Ascending aorta (tissue), 2 donors: Measurements from ENCODE around the gene KCNMA1. TPM values are rescaled to one million over a fixed set of nuclear protein-coding genes. Genes with fewer than 3 reads are reported as not detected.

Experiments used
- DNase-seq, 2 donors: peaks; one replicate each; pipeline ENCODE4 v3.0.0-alpha.2; 2019; ENCODE audit warnings: low spot score in 2 of 2
- H3K27ac ChIP-seq, 2 donors: fragments of 200-600 bp; sonication (generic); one replicate each; pipeline ENCODE4 v1.5.1; 2016 to 2017; ENCODE audit warnings: mild to moderate bottlenecking in 1 of 2
- H3K27me3 ChIP-seq: fragments of 200-600 bp; sonication (generic); one replicate; pipeline ENCODE4 v1.5.1; 2017
- H3K36me3 ChIP-seq, 2 donors: fragments of 200-600 bp; sonication (generic); one replicate each; pipeline ENCODE4 v1.5.1; 2016
- H3K4me1 ChIP-seq, 2 donors: fragments of 200-600 bp; sonication (generic); one replicate each; pipeline ENCODE4 v1.5.1; 2016 to 2017; ENCODE audit warnings: mild to moderate bottlenecking in 1 of 2
- H3K4me3 ChIP-seq, 2 donors: fragments of 200-600 bp; sonication (generic); one replicate each; pipeline ENCODE4 v1.5.1; 2016 to 2017; ENCODE audit warnings: mild to moderate bottlenecking in 1 of 2
- H3K9me3 ChIP-seq, 2 donors: fragments of 200-600 bp; sonication (generic); one replicate each; pipeline ENCODE4 v1.5.1; 2016
- intact Hi-C: fragments of 100-400 bp; cut with DNase I; formaldehyde crosslinking; loops from one replicate; pipeline ENCODE4 v1.15.1; 2023
- total RNA-seq: library from RNA; depleted of rRNA; stranded (reverse); fragments of >200 nt; gene quantifications from one replicate; pipeline ENCODE4 v1.1.0, GENCODE V29; 2016
- TF ChIP-seq, protein P1 (sequence below), 3 experiments: fragments of 200-600 bp in 2 of 3; fragments of 450-650 bp in 1 of 3; sonication (generic) in 2 of 3; IDR thresholded peaks; one replicate each; pipeline ENCODE4 v1.5.1; 2016 to 2019; ENCODE audit warnings: antibody characterized with exemption in 3 of 3, mild to moderate bottlenecking in 1 of 3, moderate library complexity in 1 of 3

The KCNMA1 gene
- total RNA-seq, 1 donor from 2014 or later, result 28.6 TPM

DNA sequence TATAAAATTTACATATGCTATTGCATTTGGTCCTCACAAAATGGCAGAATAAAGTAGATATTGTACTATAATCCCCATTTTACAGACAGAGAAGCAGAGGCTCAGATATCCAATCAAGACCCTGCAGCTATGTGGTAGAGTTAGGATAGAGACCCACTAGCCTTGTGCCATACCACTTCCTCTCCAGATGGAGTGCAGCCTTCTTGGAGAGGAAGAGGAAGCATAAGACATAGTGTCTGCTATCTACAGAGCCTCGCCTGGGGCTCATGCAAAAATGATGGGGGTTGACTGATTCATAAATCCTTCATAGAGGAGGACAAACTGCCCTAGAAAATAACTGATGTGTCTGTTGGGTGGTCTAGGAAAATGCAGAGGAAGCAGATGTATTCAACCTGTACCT, 447.3 kb downstream of the KCNMA1 start:
- Histone ChIP-seq H3K27me3 (no peaks in the 10 kb centered on the region), H3K4me3 (no peak overlapping the region), H3K9me3 (no peaks in the 10 kb centered on the region), H3K27ac (no peak overlapping the region), H3K36me3 (no peaks in the 10 kb centered on the region), H3K4me1 (peaks cover 9 to 20% of the 10 kb centered on the region in 2 donors)
- no peak for DNase-seq
- TF ChIP-seq, protein P1, sequence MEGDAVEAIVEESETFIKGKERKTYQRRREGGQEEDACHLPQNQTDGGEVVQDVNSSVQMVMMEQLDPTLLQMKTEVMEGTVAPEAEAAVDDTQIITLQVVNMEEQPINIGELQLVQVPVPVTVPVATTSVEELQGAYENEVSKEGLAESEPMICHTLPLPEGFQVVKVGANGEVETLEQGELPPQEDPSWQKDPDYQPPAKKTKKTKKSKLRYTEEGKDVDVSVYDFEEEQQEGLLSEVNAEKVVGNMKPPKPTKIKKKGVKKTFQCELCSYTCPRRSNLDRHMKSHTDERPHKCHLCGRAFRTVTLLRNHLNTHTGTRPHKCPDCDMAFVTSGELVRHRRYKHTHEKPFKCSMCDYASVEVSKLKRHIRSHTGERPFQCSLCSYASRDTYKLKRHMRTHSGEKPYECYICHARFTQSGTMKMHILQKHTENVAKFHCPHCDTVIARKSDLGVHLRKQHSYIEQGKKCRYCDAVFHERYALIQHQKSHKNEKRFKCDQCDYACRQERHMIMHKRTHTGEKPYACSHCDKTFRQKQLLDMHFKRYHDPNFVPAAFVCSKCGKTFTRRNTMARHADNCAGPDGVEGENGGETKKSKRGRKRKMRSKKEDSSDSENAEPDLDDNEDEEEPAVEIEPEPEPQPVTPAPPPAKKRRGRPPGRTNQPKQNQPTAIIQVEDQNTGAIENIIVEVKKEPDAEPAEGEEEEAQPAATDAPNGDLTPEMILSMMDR (IDR thresholded peaks at IDR 0.05), result no peak
- intact Hi-C loops, result no loop called here

DNA sequence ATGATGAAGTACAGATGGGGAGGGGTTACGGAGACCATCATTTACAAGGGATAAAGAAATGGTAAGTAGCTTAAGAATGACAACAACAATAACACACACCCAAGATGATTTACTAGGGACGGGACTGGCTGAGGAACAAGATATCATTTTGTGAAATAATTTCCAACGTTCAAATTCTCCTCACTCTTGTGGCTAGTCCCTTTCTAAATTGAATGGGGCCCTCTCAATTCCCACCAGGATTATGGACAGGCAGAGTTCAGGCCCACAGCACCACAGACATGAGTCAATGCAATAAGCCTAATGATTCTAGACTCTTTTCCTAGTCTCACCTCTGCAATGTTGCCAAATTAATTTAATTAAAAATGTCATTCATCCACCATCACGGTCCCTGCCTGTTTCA, 448.1 kb downstream of the KCNMA1 start:
- no peak overlapping the region for H3K27ac ChIP-seq
- DNase-seq, result no peak
- H3K36me3 ChIP-seq, result no peaks in the 10 kb centered on the region
- intact Hi-C loops, result no loop called here
- TF ChIP-seq, protein P1 (IDR thresholded peaks at IDR 0.05), result no peak
- peaks cover 5 to 18% of the 10 kb centered on the region in 2 donors for H3K4me1 ChIP-seq
- H3K4me3 ChIP-seq, result no peak overlapping the region
- no peaks in the 10 kb centered on the region for H3K27me3 ChIP-seq
- H3K9me3 ChIP-seq, result no peaks in the 10 kb centered on the region

DNA sequence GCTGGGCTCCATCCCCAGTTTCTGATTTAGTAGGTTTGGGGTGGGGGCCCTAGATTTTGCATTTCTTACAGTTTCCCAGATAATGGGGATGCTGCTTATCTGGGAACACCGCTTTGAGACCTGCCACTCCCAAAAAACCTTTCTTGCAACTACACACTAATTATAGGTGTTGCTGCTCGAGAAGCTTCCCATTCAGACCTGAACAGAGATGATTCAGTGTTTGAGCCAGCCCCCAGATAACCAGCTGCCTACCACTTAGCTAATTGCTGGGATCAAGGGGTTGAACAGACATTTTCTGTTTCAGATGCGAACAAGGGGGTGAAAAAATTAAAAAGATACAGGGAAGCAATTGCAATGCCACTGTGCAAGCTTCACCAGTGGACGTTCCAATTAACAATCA, 448.5 kb downstream of the KCNMA1 start:
- Histone ChIP-seq H3K4me3 (no peak overlapping the region), H3K4me1 (peaks cover under 1 to 14% of the 10 kb centered on the region in 2 donors), H3K36me3 (no peaks in the 10 kb centered on the region), H3K27ac (no peak overlapping the region), H3K9me3 (no peaks in the 10 kb centered on the region), H3K27me3 (no peaks in the 10 kb centered on the region)
- intact Hi-C loops, result no loop called here
- TF ChIP-seq, protein P1 (IDR thresholded peaks at IDR 0.05), result no peak
- DNase-seq, result no peak

DNA sequence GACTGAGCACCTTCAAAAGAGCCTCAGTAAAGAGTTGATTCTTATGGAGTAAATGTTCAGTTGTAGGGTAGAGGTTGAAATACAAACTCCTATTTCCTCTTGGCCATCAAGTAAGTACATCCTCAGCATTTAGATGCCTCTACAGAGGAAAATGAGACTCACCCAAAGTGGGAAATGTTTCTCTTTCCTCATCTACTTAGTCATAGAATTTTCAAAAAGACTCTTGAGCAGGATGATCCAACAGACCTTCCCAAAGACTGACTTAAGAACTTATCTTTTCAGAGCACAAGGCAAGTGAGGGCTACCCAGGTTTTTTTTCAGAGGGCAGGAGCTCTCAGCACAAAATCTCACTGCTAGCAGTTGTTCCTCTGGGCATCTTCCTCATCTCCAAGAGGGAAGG, 449.1 kb downstream of the KCNMA1 start:
- Histone ChIP-seq H3K4me1 (peaks cover 0 to 8% of the 10 kb centered on the region in 2 donors), H3K4me3 (no peak overlapping the region), H3K27me3 (no peaks in the 10 kb centered on the region), H3K9me3 (no peaks in the 10 kb centered on the region), H3K36me3 (no peaks in the 10 kb centered on the region), H3K27ac (no peak overlapping the region)
- DNase-seq, result no peak
- TF ChIP-seq, protein P1 (IDR thresholded peaks at IDR 0.05), result no peak
- intact Hi-C loops, result no loop called here

DNA sequence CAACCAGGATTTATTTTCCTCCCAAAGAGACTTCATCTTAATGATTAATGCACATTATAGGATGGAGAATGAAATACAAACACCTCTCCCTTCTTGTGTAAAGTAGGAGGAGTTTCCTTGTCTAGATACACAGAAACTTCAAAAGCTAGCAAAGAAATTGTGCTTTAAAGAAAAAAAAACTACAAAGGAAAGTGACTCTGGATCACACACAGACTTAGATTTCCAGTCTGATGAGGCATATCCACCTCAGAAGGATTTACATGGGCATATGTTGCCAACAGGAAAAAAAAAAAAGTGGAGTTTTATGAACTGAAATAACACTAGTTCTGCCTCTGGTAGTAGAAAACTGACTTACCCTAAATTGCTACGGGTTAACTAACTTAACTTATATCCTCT, 449.6 kb downstream of the KCNMA1 start:
- no peak for DNase-seq
- Histone ChIP-seq H3K9me3 (no peaks in the 10 kb centered on the region), H3K4me3 (no peak overlapping the region), H3K27ac (no peak overlapping the region), H3K36me3 (no peaks in the 10 kb centered on the region), H3K27me3 (no peaks in the 10 kb centered on the region), H3K4me1 (peaks cover 4 to 9% of the 10 kb centered on the region in 2 donors)
- TF ChIP-seq, protein P1 (IDR thresholded peaks at IDR 0.05), result no peak
- intact Hi-C loops, result no loop called here

DNA sequence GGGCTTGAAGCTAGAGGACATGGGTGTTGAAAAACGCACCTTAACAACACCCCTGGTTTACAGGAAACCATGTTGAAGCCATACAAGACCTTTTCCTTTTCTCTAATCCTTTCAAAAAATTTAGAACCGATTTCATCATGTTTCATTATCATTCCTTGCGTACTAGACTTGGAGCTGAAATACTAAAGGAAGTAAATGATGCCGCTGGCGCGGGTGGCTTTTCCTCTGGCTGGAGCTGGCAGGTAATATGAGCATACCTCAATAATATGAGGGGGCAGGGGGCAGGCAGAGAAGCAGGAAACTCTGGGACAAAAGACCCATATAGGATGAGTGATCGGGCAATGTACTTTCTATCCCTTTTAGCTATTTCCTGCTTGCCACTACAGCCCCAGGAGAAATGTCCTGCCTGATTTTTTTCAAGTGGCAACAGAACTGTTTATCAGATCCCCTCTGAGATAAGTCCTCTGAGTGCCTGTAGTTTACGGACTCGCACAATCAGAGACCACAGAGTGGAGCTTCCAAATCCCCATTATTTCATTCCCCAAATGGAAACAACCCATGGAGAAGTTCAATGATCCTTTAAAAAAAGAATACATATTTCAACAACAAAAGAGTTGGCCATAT, 450.1 kb downstream of the KCNMA1 start:
- intact Hi-C loops, result no loop called here
- DNase-seq, result no peak
- no peaks in the 10 kb centered on the region for H3K27me3 ChIP-seq
- H3K4me1 ChIP-seq, result peaks cover 4 to 14% of the 10 kb centered on the region in 2 donors
- TF ChIP-seq, protein P1 (IDR thresholded peaks at IDR 0.05), result no peak
- H3K4me3 ChIP-seq, result no peak overlapping the region
- no peaks in the 10 kb centered on the region for H3K36me3 ChIP-seq
- no peaks in the 10 kb centered on the region for H3K9me3 ChIP-seq
- no peak overlapping the region for H3K27ac ChIP-seq
